ENCODE results near the gene NGB.
A peak's percentile ranks its signal among the peaks of the same experiment; 100 is the strongest.

NGB gene

DNA sequence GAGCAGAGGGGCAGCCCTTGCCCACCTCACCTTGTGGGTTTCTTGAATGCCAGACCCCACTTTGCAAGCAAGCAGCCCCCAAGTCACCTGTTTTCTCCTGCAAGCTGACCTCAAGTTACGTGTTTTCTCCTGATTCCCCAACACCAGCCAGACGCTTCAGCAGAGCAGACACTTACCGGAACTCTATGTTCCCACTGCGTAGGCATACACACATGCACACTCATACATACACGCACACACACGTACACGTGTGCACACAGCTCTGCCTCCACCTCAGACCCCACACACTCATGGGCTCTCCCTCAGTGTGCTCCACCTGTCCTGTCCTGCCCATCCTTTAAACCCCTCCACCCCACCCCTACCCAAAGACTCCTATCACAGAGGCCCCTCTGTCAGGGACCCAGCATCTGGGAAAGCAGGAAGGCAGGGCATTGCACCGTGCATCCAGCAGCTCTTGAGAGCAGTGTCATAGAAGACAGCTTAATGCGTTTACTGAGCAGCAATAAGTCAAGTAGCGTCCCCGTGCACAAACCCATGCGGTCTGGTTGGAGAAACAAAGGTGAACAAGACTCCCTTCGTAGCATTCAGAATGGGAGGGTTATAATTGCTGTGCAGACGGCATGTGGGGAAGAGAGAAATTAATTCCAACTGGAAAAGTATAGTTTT, 45.0 kb downstream of the NGB start:
- no peak for DNase-seq

DNA sequence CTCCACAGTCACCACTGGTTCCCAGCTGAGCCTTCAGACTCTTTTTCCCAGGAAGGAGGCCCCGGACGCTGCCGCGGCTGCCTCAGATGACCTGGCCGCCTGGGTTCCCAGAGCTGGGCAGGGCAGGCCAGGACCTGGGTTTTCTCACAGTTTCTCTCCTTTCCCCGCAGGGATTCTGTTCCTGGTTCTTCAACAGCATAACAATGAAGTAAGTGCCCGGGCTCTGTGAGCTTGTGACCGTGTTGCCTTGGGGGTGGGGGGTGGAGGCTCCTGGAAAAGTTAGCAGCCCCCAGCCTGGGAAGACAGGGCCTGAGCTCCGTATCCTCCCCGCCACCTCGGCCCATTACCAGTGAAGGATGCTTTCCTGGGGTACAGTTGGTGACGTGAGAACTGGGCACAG, 45.8 kb downstream of the NGB start:
- DNase-seq, result no peak

DNA sequence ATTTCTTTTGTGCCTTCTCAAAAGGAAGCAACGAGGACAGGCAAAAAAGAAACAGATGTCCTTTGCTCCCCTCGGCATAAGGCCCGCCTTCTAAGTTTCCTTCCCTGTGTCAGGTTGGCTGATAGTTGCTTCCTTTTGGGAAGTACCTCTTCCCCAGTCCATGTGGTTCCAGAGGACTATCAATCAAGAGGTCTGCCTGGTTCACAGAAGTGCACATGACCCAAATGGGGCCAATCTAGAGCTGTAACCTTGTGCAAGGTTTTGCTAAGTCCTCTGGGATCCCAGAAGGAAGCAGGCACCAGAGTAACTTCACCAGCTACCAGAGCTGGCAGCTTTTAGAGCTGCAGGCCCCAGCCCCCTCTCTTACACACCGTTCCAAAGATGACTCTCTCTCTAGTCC, 46.8 kb downstream of the NGB start:
- DNase-seq, result peak; percentile 27 to 41 (median 34)

DNA sequence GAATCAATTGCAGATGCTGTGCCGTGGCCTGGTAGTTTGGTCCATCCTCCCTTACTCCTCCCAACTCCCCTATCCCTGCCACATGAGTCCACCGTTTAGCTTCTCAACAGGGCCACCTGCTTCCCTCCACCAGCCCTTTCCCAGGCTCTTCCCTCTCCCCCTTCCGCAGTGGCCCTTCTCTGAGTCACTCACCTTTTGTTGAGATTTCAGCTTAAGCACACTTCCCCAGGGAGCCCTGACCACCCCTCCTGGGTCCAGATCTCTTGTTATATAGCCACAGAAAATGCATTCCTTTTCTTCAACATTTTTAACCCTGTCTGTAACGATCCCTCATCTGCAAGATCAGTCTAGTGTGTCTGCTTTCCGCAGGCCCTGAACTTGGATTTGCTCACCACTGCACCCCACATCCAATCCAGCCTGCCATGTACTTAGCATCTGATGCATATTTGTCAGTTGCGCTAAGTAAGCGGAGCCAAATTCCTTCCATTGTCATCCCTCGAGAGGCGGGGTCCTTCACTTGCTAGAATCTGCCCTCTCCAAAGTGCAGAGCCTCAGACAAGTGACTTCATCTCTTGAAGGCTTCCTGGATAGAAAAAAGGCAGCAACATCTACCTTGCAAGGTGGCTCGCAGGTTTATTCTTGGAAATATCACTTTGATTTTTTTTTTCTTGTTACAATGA, 48.3 kb downstream of the NGB start:
- no peak for DNase-seq

DNA sequence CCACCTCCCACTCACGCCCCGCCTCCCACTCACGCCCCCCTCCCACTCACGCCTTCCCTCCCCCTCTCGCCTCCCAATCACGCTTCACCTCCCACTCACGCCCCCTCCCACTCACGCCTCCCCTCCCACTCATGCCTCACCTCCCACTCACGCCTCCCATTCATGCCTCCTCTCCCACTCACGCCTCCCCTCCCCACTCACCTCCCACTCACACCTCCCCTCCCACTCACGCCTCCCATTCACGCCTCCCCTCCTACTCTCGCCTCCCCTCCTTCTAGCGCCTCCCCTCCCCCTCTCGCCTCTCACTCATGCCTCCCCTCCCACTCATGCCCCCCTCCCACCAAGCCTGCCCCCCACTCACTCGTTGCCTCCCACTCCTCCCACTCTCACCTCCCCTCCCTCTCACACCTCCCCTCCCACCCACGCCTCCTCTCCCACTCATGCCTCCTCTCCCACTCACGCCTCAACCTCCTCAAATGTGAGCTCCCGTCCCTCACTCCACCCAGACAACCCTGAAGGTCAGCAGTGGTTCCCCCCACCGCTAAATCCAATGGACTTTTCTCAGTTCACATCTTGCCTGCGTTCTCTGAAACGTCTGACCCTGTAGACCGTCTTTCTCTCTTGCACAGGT, 49.6 kb downstream of the NGB start:
- DNase-seq, result no peak

DNA sequence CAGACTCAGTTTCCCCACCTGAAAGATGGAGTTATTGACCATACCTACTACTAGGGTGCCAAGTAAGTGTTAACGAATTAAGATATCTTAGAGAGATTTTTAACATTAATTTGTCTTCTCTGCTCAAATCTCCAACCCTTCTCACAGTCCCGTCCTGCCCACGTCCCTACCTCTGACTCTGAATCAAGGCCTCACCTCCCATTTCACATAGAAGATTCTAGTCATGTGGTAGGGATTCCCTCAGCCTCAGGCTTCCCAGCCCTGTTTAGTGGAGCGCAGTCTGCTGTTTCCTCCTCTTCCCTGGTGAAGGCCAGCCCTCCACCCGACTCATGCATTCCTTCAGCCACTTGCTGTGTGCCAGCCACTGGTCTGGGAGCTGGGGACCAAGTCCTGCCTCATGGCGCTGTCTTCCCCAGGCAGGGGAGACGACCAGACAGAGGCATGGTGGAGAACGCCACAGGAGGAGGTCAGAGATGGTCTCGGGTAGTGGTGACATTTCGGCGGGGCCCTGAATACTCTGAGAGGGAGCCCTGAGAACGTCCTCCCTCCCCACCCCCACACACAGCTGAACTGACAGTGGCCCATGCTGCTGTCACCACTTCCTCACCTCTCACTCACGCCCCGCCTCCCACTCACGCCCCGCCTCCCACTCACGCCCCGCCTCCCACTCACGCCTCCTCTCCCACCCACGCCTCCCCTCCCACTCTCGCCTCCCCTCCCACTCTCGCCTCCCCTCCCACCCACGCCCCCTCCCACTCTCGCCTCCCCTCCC, 50.6 kb downstream of the NGB start:
- DNase-seq, result no peak

DNA sequence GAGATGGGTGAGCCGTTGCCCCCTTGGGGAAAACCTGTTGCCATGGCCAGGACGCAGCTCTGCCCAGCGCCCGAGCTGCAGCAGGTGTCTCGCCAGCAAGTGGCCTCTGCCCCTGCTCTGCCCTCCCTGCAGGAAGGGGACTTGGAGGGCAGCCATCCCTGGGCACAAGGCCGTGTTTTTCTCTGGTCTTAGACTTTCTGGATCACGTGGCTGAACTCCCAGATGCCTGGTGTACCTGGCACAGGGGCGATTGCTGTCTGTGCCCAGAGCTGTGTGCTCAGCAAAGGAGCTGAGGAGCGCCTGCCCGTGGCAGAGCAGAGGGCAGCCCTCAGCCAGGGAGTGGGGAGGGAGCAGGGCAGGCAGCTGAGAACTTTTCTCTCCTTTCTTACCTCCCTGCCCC, 51.4 kb downstream of the NGB start:
- no peak for DNase-seq

DNA sequence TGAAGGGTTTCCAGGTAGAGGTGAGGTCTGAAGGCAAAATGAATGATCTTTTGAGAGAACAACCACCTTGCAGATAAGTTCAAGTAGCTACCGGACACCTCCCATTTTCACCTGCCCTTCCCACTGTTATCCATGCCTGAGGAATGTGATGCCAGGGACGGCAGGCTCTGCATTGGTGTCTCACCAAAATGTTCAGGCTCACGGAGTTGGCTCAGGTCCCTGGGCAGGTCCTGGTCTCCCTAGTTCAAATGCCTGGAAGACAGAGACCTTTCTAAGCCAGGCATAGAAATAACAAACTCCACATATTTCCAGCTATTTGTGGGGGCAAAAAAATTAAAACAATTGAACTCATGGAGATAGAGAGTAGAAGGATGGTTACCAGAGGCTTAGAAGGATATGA, 53.5 kb downstream of the NGB start:
- no peak for DNase-seq

Measured in suppressor macrophage treated with lipopolysaccharide for 1 hour (primary cell).